A673 (cell line): ENCODE measurements around the gene GMPR. TPM values are rescaled to one million over a fixed set of nuclear protein-coding genes. Genes with fewer than 3 reads are reported as not detected.

Experiments used
- BruUV-seq: library from RNA; stranded (reverse); fragments of 400-500 nt; replicated peaks from 2 replicates; lab custom pipeline; 2021; lab: Mats Ljungman, UMichigan
- CTCF ChIA-PET: fragments of 300-600 bp; sonication (Branson Sonifier 250); formaldehyde crosslinking; loops from one replicate; lab custom pipeline; 2022; ENCODE audit warnings: antibody characterized with exemption; lab: Charles Lee
- POLR2A ChIA-PET: fragments of 300-600 bp; sonication (Branson Sonifier 250); formaldehyde crosslinking; loops from one replicate; lab custom pipeline; 2022; ENCODE audit warnings: antibody characterized with exemption; ENCODE audit not compliant: low non-redundant PET; lab: Charles Lee
- DNase-seq: peaks from one replicate; pipeline ENCODE4 v3.0.0-alpha.2; 2015; ENCODE audit warnings: low spot score
- H3K27ac ChIP-seq: fragments of 200-600 bp; sonication (generic); 2 replicates; pipeline ENCODE4 v1.5.1; 2016; ENCODE audit warnings: mixed run types, low read depth, mild to moderate bottlenecking, mixed read lengths, antibody characterized with exemption, low read length; ENCODE audit not compliant: poor library complexity, severe bottlenecking
- H3K27me3 ChIP-seq: fragments of 200-600 bp; sonication (generic); replicated peaks from 2 replicates; pipeline ENCODE4 v1.6.1; 2017; ENCODE audit warnings: mixed run types, low read depth, mild to moderate bottlenecking, mixed read lengths, antibody characterized with exemption, low read length; ENCODE audit not compliant: insufficient read depth, poor library complexity
- H3K36me3 ChIP-seq: fragments of 200-600 bp; sonication (generic); 2 replicates; pipeline ENCODE4 v1.6.1; 2016; ENCODE audit warnings: mixed run types, mild to moderate bottlenecking, mixed read lengths, antibody characterized with exemption, low read length; ENCODE audit not compliant: insufficient read depth, poor library complexity, severe bottlenecking
- H3K4me1 ChIP-seq: fragments of 200-600 bp; sonication (generic); 2 replicates; pipeline ENCODE4 v1.6.1; 2017; ENCODE audit warnings: mixed run types, mild to moderate bottlenecking, mixed read lengths, antibody characterized with exemption, low read length; ENCODE audit not compliant: insufficient read depth, poor library complexity, severe bottlenecking
- H3K4me3 ChIP-seq: fragments of 200-600 bp; sonication (generic); 2 replicates; pipeline ENCODE4 v1.5.1; 2016; ENCODE audit warnings: low read depth, mixed run types, mild to moderate bottlenecking, mixed read lengths, low read length; ENCODE audit not compliant: poor library complexity, severe bottlenecking
- H3K9me3 ChIP-seq: fragments of 200-600 bp; sonication (generic); 2 replicates; pipeline ENCODE4 v1.6.1; 2016; ENCODE audit warnings: mixed run types, low read depth, mild to moderate bottlenecking, mixed read lengths, antibody characterized with exemption, low read length; ENCODE audit not compliant: poor library complexity, severe bottlenecking
- CTCF ChIP-seq: fragments of 300-800, 200-600 bp; sonication (generic); conservative IDR thresholded peaks from 2 replicates; pipeline ENCODE4 v1.5.1; 2017; ENCODE audit warnings: low read depth, mild to moderate bottlenecking, antibody characterized with exemption, low read length, moderate library complexity, mixed read lengths
- EZH2 ChIP-seq: fragments of 200-600 bp; sonication (generic); IDR thresholded peaks from 2 replicates; pipeline ENCODE4 v1.6.1; 2017; ENCODE audit warnings: borderline replicate concordance, low read depth, mild to moderate bottlenecking, mixed read lengths, antibody characterized with exemption, low read length; ENCODE audit not compliant: poor library complexity, severe bottlenecking
- intact Hi-C: fragments of 100-400 bp; cut with micrococcal nuclease; formaldehyde crosslinking; loops from one replicate; pipeline ENCODE4 v1.10.0; 2022; ENCODE audit not compliant: unreplicated experiment
- total RNA-seq: library from RNA; stranded (reverse); gene quantifications from 2 replicates; pipeline ENCODE4 v1.2.3, GENCODE V29; 2021

The GMPR gene
- total RNA-seq, 1 experiment from 2014 or later: 0.32 TPM

- DNase-seq: no peak
- Histone ChIP-seq H3K4me3 (no peak overlapping the region), H3K27ac (no peak overlapping the region), H3K36me3 (no peaks in the 10 kb centered on the region), H3K9me3 (no peaks in the 10 kb centered on the region), H3K27me3 (no peaks in the 10 kb centered on the region), H3K4me1 (peaks cover 25% of the 10 kb centered on the region)
- no TSS peak for BruUV-seq
- ChIA-PET POLR2A (no interaction called here), CTCF (interaction anchor here (0.5 kb wide), 1 partner anchor 424 kb away, joined by 4 read pairs; no protein-coding TSS in a partner anchor)
- intact Hi-C loops: loop anchor here (10.0 kb wide), 2 partner anchors 626 to 666 kb away; no protein-coding TSS in a partner anchor
- TF ChIP-seq CTCF: no peak
- TF ChIP-seq EZH2: no peak
Measured at GRCh38 chr6:16339265-16339587, 100.8 kb downstream of the GMPR start.

- Histone ChIP-seq H3K27ac (no peak overlapping the region), H3K9me3 (no peaks in the 10 kb centered on the region), H3K36me3 (no peaks in the 10 kb centered on the region), H3K27me3 (no peaks in the 10 kb centered on the region), H3K4me3 (no peak overlapping the region), H3K4me1 (peaks cover 34% of the 10 kb centered on the region)
- CTCF ChIA-PET: no interaction called here
- intact Hi-C loops: no loop called here
- no peak for DNase-seq
- POLR2A ChIA-PET: no interaction called here
- TF ChIP-seq CTCF (no peak), EZH2 (no peak)
- no TSS peak for BruUV-seq
Measured at GRCh38 chr6:16343593-16343992, 105.2 kb downstream of the GMPR start.

- POLR2A ChIA-PET: interaction anchor here (0.6 kb wide), 1 partner anchor 414 kb away, joined by 14 read pairs; no protein-coding TSS in a partner anchor
- DNase-seq: no peak
Measured at GRCh38 chr6:16344756-16345155, 106.4 kb downstream of the GMPR start.

More at GRCh38 chr6:16344756-16345155, 106.4 kb downstream of the GMPR start:
- Histone ChIP-seq H3K4me1 (peaks cover 25% of the 10 kb centered on the region), H3K9me3 (no peaks in the 10 kb centered on the region), H3K4me3 (no peak overlapping the region), H3K36me3 (no peaks in the 10 kb centered on the region), H3K27me3 (no peaks in the 10 kb centered on the region), H3K27ac (peak overlapping the region; percentile 66)
- no TSS peak for BruUV-seq
- TF ChIP-seq CTCF (no peak), EZH2 (no peak)
- CTCF ChIA-PET: no interaction called here
- intact Hi-C loops: no loop called here

Other genes starting within 250 kb of the GMPR start
- 22.4 and 24.5 TPM in 2 replicates for gene MYLIP, start 109.5 kb upstream of the GMPR start, total RNA-seq